Left ventricle myocardium inferior (tissue), 1 donor: ENCODE results near the gene PERP. TPM values are rescaled to one million over a fixed set of nuclear protein-coding genes. Genes with fewer than 3 reads are reported as not detected.
A peak's percentile ranks its signal among the peaks of the same experiment; 100 is the strongest.

Experiments used
- DNase-seq: peaks from one replicate; pipeline ENCODE4 v3.0.0-alpha.2; 2020
- H3K27ac ChIP-seq: fragments of 200-600 bp; replicated peaks from 2 replicates; pipeline ENCODE4 v1.8.0; 2021
- H3K27me3 ChIP-seq: fragments of 200-600 bp; 2 replicates; pipeline ENCODE4 v1.8.0; 2021; ENCODE audit warnings: low read depth
- H3K36me3 ChIP-seq: fragments of 200-600 bp; 2 replicates; pipeline ENCODE4 v1.8.0; 2021
- H3K4me1 ChIP-seq: fragments of 200-600 bp; 2 replicates; pipeline ENCODE4 v1.8.0; 2021
- H3K4me3 ChIP-seq: fragments of 200-600 bp; 2 replicates; pipeline ENCODE4 v1.8.0; 2021; ENCODE audit warnings: mild to moderate bottlenecking, moderate library complexity
- H3K9me3 ChIP-seq: fragments of 200-600 bp; replicated peaks from 2 replicates; pipeline ENCODE4 v1.8.0; 2021
- CTCF ChIP-seq: fragments of 200-600 bp; IDR thresholded peaks from 2 replicates; pipeline ENCODE4 v1.8.0; 2021; ENCODE audit warnings: antibody characterized with exemption, mild to moderate bottlenecking, borderline replicate concordance
- intact Hi-C: fragments of 100-400 bp; cut with micrococcal nuclease; formaldehyde crosslinking; loops from one replicate; pipeline ENCODE4 v1.11.0; 2022
- long read RNA-seq: library from polyadenylated mRNA; unstranded; transcript quantifications from one replicate; pipeline ENCODE4 v2.0.0, GENCODE V29; 2021
- total RNA-seq: library from RNA; stranded (reverse); fragmentation: NEBNext Ultra II Directional; extraction: Animal tissue kit (Norgen Biotek cat#: 25700); gene quantifications from one replicate; pipeline ENCODE4 v1.2.1, GENCODE V29; 2021
- donor health status: DM: no; HTN: yes; CAD: no; lungs with severe emphysema.

Gene PERP
- total RNA-seq: 53.9 TPM
- long read RNA-seq, full-length matches to known transcripts: 347 of 369 reads
- long read RNA-seq, partial matches to known transcripts: 6 of 369 reads
- long read RNA-seq, other reads (novel, unspliced or antisense): 16 of 369 reads

DNA sequence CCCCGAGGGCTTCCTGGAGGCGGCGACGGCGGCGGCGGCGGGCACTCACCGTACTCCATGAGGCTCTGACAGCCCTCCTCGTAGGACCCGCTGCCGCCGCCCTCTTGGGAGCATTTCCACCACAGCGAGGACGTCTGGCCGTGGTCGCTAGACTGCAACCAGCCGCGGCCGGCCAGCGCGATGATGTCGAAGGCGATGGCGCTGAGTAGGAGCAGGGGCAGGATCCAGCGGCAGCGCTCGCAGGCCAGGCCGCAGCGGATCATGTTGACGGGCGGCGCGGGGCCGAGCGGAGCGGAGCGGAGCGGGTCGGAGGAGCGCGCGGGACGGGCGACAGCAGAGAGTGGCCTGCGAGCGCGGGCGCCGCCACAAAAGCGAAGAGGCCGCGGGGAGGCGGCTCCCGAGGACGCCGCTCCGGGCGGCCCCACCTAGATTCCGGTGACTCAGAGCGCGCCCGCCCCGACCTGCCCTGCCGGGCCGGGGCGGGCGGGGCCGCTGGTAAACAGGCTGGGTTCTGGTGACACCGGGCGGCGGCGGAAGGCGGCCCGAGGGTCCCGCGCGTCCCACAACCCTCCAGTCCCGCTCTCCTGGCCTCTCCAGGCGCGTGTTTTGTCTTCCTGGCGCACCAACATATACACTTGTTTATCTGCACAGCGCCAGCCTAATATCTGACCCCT, at the start of gene PERP:
Gene PERP (minus strand): TSS at position 342 of the 674 bp plus-strand sequence. CDS start 79 bp downstream, at position 263.
- Histone ChIP-seq H3K9me3 (no peaks in the 10 kb centered on the region), H3K4me1 (peaks cover 28% of the 10 kb centered on the region), H3K27ac (peak within 1 kb of the TSS; percentile 90), H3K27me3 (peaks cover 33% of the 10 kb centered on the region), H3K4me3 (peak within 1 kb of the TSS; percentile 83), H3K36me3 (no peaks in the 10 kb centered on the region)
- intact Hi-C loops: loop anchor here (5.0 kb wide), 1 partner anchor 400 kb away; no protein-coding TSS in a partner anchor
- peak; percentile 9 for TF ChIP-seq CTCF
- DNase-seq: peak; percentile 60

- H3K4me1 ChIP-seq: no peaks in the 10 kb centered on the region
- no peak overlapping the region for H3K27ac ChIP-seq
- H3K36me3 ChIP-seq: no peaks in the 10 kb centered on the region
- DNase-seq: no peak
- no peak overlapping the region for H3K4me3 ChIP-seq
- H3K9me3 ChIP-seq: peaks cover 19% of the 10 kb centered on the region
- no peak for TF ChIP-seq CTCF
- H3K27me3 ChIP-seq: peaks cover 23% of the 10 kb centered on the region
- intact Hi-C loops: no loop called here
Observed at GRCh38 chr6:138155443-138155842, 48.2 kb upstream of the PERP start.

- Histone ChIP-seq H3K9me3 (no peaks in the 10 kb centered on the region), H3K27ac (no peak overlapping the region), H3K4me3 (no peak overlapping the region), H3K36me3 (no peaks in the 10 kb centered on the region), H3K4me1 (no peaks in the 10 kb centered on the region), H3K27me3 (peaks cover 31% of the 10 kb centered on the region)
- no peak for TF ChIP-seq CTCF
- intact Hi-C loops: no loop called here
- no peak for DNase-seq
Observed at GRCh38 chr6:138146544-138146943, 39.3 kb upstream of the PERP start.

DNA sequence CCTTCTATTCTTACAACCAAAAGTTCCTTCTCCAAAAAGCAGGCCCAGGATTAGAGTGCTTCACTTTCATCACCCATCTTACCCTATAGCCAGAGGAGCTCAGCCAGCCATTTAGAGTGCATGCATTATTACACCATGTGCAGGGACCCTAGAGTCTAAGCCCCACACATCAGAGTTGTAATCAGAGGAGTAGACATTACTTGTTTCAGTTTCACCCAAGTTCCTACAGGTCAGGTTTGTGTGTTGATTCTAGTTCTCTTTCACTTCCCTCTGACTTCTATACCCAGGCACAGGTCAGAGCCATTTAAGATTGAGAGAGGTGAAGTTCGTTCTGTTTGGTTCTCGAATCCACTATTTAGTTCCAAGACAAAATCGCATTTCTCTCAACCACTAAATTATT, 38.2 kb upstream of the PERP start:
- intact Hi-C loops: no loop called here
- Histone ChIP-seq H3K9me3 (no peaks in the 10 kb centered on the region), H3K4me3 (no peak overlapping the region), H3K27me3 (peaks cover 25% of the 10 kb centered on the region), H3K36me3 (no peaks in the 10 kb centered on the region), H3K4me1 (no peaks in the 10 kb centered on the region), H3K27ac (no peak overlapping the region)
- no peak for DNase-seq
- TF ChIP-seq CTCF: no peak

GRCh38 chr6:138142806-138143205, 35.6 kb upstream of the PERP start:
- Histone ChIP-seq H3K27ac (no peak overlapping the region), H3K36me3 (no peaks in the 10 kb centered on the region), H3K27me3 (peaks cover 33% of the 10 kb centered on the region), H3K9me3 (no peaks in the 10 kb centered on the region), H3K4me1 (no peaks in the 10 kb centered on the region), H3K4me3 (no peak overlapping the region)
- no peak for DNase-seq
- intact Hi-C loops: no loop called here
- no peak for TF ChIP-seq CTCF
